ENCODE measurements around the gene OR6X1.

Gene OR6X1

GRCh38 chr11:123773026-123773425 is 18.7 kb upstream of the OR6X1 start:
- H3K4me3 ChIP-seq (ENCODE audit: low read length), result no peak overlapping the region
- DNase-seq (ENCODE audit: low read depth), result peak; percentile 17
- TF ChIP-seq CTCF (IDR thresholded peaks at IDR 0.05; ENCODE audit: insufficient read depth, low read depth, low read length, missing control alignments), result no peak

DNA sequence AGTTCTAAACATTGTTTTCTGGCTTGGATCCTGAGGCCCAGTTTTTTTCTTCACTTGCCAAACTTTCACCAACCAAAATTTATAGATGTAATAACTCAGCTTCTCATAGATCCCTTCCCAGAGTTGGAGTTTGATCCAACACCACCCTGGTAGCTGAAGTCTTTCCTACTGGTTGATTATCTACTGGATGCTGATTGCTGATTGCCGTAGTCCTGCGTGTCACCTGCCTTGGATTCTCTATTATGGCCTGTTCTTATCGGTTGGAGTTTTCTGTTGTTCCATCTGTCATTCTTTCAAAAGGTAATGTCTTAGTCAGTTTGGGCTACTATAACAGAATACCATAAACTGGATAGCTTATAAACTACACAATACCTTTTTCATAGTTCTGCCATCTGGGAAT is 17.3 kb upstream of the OR6X1 start:
- DNase-seq (ENCODE audit: low read depth), result no peak
- no peak overlapping the region for H3K4me3 ChIP-seq (ENCODE audit: low read length)
- no peak for TF ChIP-seq CTCF (IDR thresholded peaks at IDR 0.05; ENCODE audit: insufficient read depth, low read depth, low read length, missing control alignments)

GRCh38 chr11:123770712-123771111 is 16.4 kb upstream of the OR6X1 start:
- no peak for TF ChIP-seq CTCF (IDR thresholded peaks at IDR 0.05; ENCODE audit: insufficient read depth, low read depth, low read length, missing control alignments)
- DNase-seq (ENCODE audit: low read depth), result no peak
- H3K4me3 ChIP-seq (ENCODE audit: low read length), result no peak overlapping the region

DNA sequence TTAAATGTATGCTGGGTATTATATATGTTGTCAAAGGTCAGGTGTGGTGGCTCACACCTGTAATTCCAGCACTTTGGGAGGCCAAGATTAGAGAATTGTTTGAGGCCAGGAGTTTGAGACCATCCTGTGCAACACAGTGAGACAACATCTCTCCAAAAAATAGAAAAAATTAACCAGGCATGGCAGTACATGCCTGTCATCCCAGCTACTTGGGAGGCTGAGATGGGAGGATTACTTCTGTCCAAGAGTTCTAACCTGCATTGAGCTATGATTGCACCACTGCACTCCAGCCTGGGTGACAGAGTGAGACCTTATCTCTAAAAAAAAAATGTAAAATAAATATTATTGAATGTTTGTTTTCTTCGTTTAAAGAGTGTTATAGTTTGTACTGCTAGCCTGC is 11.3 kb upstream of the OR6X1 start:
- no peak for TF ChIP-seq CTCF (IDR thresholded peaks at IDR 0.05; ENCODE audit: insufficient read depth, low read depth, low read length, missing control alignments)
- no peak for DNase-seq (ENCODE audit: low read depth)
- no peak overlapping the region for H3K4me3 ChIP-seq (ENCODE audit: low read length)

- no peak overlapping the region for H3K4me3 ChIP-seq (ENCODE audit: low read length)
- DNase-seq (ENCODE audit: low read depth), result no peak
- TF ChIP-seq CTCF (IDR thresholded peaks at IDR 0.05; ENCODE audit: insufficient read depth, low read depth, low read length, missing control alignments), result no peak
Observed at GRCh38 chr11:123762422-123762821, 8.1 kb upstream of the OR6X1 start.

DNA sequence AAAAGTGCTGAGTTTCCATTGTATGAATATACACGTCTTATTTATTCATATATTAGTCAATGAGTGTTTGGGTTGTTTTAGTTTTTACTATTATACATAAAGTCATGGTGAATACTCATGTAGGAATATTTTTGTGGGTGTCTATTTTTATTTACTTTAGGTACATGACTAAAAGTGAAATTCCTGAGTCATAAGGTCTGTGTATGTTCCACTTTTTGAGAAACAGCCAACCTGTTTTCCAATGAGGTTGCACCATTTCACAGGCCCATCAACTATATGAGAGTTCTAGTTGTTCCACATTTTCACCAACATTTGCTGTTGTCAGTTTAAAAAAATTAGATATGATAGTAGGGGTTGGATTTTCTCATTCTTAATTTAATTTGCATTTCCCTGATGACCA is 6.6 kb upstream of the OR6X1 start:
- peak; percentile 57 for DNase-seq (ENCODE audit: low read depth)
- TF ChIP-seq CTCF (IDR thresholded peaks at IDR 0.05; ENCODE audit: insufficient read depth, low read depth, low read length, missing control alignments), result no peak
- no peak overlapping the region for H3K4me3 ChIP-seq (ENCODE audit: low read length)

DNA sequence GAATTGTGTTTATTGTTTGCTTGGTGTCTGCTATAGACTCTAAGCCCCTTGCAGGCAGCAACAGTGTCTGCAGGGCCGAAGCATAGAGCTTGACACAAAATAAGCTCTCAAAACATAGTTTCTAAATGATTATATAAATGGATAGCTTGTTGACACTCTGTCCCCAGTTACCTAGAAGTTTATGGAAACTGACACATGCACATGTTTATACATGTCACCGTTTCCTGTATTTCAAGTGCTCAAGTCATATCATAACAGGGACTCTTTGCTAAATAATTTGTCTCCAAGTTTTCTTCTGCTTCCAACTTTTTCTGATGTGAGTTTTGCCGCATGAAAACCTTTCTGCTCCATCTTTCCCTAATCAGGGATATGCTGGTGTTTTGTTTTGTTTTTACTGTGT is 3.7 kb upstream of the OR6X1 start:
- peak; percentile 62 for DNase-seq (ENCODE audit: low read depth)
- H3K4me3 ChIP-seq (ENCODE audit: low read length), result no peak overlapping the region
- TF ChIP-seq CTCF (IDR thresholded peaks at IDR 0.05; ENCODE audit: insufficient read depth, low read depth, low read length, missing control alignments), result no peak
